Measurements from ENCODE around the gene ZMYND19.
"Not testable (repeated sequence)": the region's sequence is repeated elsewhere in the genome, so short reads cannot be mapped to it uniquely, and the experiment has no call there.

Gene ZMYND19

GRCh38 chr9:137574192-137574591 lies 16.1 kb downstream of the ZMYND19 start:
- no peak for TF ChIP-seq CTCF (IDR thresholded peaks at IDR 0.05; ENCODE audit: insufficient read depth, low read depth, low read length, missing control alignments)
- no peak overlapping the region for H3K4me3 ChIP-seq (ENCODE audit: low read depth, low read length)
- no peak for DNase-seq (ENCODE audit: low read depth)

GRCh38 chr9:137570566-137570965 lies 19.7 kb downstream of the ZMYND19 start:
- no peak for DNase-seq (ENCODE audit: low read depth)
- no peak overlapping the region for H3K4me3 ChIP-seq (ENCODE audit: low read depth, low read length)
- TF ChIP-seq CTCF (IDR thresholded peaks at IDR 0.05; ENCODE audit: insufficient read depth, low read depth, low read length, missing control alignments): no peak

- DNase-seq (ENCODE audit: low read depth): no peak
- no peak for TF ChIP-seq CTCF (IDR thresholded peaks at IDR 0.05; ENCODE audit: insufficient read depth, low read depth, low read length, missing control alignments)
- no peak overlapping the region for H3K4me3 ChIP-seq (ENCODE audit: low read depth, low read length)
Observed at GRCh38 chr9:137569609-137570203, 20.6 kb downstream of the ZMYND19 start.

GRCh38 chr9:137568445-137568844 lies 21.9 kb downstream of the ZMYND19 start:
- DNase-seq (ENCODE audit: low read depth); H3K4me3 ChIP-seq (ENCODE audit: low read depth, low read length): not testable (repeated sequence)

- TF ChIP-seq CTCF (IDR thresholded peaks at IDR 0.05; ENCODE audit: insufficient read depth, low read depth, low read length, missing control alignments): no peak
- no peak overlapping the region for H3K4me3 ChIP-seq (ENCODE audit: low read depth, low read length)
- DNase-seq (ENCODE audit: low read depth): no peak
Observed at GRCh38 chr9:137564817-137565411, 25.4 kb downstream of the ZMYND19 start.

GRCh38 chr9:137564134-137564533 lies 26.2 kb downstream of the ZMYND19 start:
- no peak overlapping the region for H3K4me3 ChIP-seq (ENCODE audit: low read depth, low read length)
- no peak for DNase-seq (ENCODE audit: low read depth)
- TF ChIP-seq CTCF (IDR thresholded peaks at IDR 0.05; ENCODE audit: insufficient read depth, low read depth, low read length, missing control alignments): no peak

- DNase-seq (ENCODE audit: low read depth): no peak
- TF ChIP-seq CTCF (IDR thresholded peaks at IDR 0.05; ENCODE audit: insufficient read depth, low read depth, low read length, missing control alignments): no peak
- H3K4me3 ChIP-seq (ENCODE audit: low read depth, low read length): no peak overlapping the region
Observed at GRCh38 chr9:137558127-137558526, 32.2 kb downstream of the ZMYND19 start.
